ENCODE results near the gene FOXP1.

FOXP1 gene

GRCh38 chr3:71559578-71560162 lies 23.9 kb downstream of the FOXP1 start:
- TF ChIP-seq SIN3A (IDR thresholded peaks at IDR 0.05; ENCODE audit: borderline replicate concordance, insufficient read depth, low read length) (no peak), REST (IDR thresholded peaks at IDR 0.05; ENCODE audit: insufficient read depth in 1 of 2, low read depth in 2 of 2, low read length in 2 of 2) (no peak), TAF1 (IDR thresholded peaks at IDR 0.05; ENCODE audit: borderline replicate concordance, insufficient read depth, low read length) (no peak), FOXP2 (optimal IDR thresholded peaks at IDR 0.05; ENCODE audit: borderline replicate concordance, extremely low read depth, extremely low read length, insufficient read depth) (no peak), POLR2AphosphoS5 (IDR thresholded peaks at IDR 0.05; ENCODE audit: low read depth, low read length) (no peak)

GRCh38 chr3:71559021-71559420 lies 24.5 kb downstream of the FOXP1 start:
- TF ChIP-seq TAF1 (IDR thresholded peaks at IDR 0.05; ENCODE audit: borderline replicate concordance, insufficient read depth, low read length) (no peak), REST (IDR thresholded peaks at IDR 0.05; ENCODE audit: insufficient read depth in 1 of 2, low read depth in 2 of 2, low read length in 2 of 2) (no peak), POLR2AphosphoS5 (IDR thresholded peaks at IDR 0.05; ENCODE audit: low read depth, low read length) (no peak), FOXP2 (optimal IDR thresholded peaks at IDR 0.05; ENCODE audit: borderline replicate concordance, extremely low read depth, extremely low read length, insufficient read depth) (no peak), SIN3A (IDR thresholded peaks at IDR 0.05; ENCODE audit: borderline replicate concordance, insufficient read depth, low read length) (no peak)

DNA sequence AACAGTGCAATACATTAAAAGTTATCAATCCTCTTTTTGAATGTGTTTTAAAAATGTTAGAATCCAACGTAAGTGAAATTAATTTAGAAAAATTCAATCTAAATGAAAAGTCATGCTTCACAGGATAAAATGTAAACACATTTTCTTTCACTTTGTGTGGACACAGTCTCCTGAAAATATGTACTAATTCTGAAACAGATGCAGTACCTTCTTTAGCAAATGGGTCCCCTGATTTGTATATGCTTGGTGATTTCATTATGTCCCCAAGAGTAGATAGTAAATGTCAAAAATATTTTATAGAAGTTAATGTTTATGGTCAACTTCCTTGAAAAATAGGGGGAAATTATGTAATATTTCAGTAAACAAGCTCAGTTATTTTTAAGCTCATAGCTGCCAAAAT lies 28.9 kb downstream of the FOXP1 start:
- no peak for TF ChIP-seq REST (IDR thresholded peaks at IDR 0.05; ENCODE audit: insufficient read depth in 1 of 2, low read depth in 2 of 2, low read length in 2 of 2)
- no peak for TF ChIP-seq TAF1 (IDR thresholded peaks at IDR 0.05; ENCODE audit: borderline replicate concordance, insufficient read depth, low read length)
- TF ChIP-seq POLR2AphosphoS5 (IDR thresholded peaks at IDR 0.05; ENCODE audit: low read depth, low read length), result no peak

DNA sequence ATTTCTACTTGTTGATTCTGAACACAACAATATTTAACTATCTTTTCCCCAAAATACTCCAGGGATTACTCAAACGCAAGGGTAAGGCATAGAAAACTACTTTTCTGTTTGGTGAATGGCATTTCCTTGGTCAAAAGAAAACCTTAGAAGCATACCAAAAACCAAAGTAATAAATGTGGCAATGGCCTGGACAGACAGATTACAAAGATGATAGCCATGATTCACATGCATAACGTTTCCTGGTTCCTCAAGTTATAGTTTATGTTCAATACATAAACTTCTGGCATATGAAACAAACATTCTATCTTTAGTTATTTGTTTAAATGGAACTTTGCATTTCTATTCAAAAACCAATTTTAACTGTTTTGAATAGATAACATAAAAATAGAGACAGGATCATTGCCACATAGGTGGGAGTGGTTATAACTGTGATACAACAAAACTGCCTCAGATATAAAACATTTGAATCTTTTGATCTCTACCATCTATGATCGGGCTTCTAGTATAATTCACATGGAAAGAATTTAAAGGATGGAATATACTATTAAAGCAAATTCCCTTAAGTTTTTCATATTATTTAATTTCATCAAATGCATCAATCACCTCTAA lies 32.1 kb downstream of the FOXP1 start:
- no peak for TF ChIP-seq FOXP2 (optimal IDR thresholded peaks at IDR 0.05; ENCODE audit: borderline replicate concordance, extremely low read depth, extremely low read length, insufficient read depth)
- TF ChIP-seq TAF1 (IDR thresholded peaks at IDR 0.05; ENCODE audit: borderline replicate concordance, insufficient read depth, low read length), result no peak
- no peak for TF ChIP-seq REST (IDR thresholded peaks at IDR 0.05; ENCODE audit: insufficient read depth in 1 of 2, low read depth in 2 of 2, low read length in 2 of 2)
- no peak for TF ChIP-seq SIN3A (IDR thresholded peaks at IDR 0.05; ENCODE audit: borderline replicate concordance, insufficient read depth, low read length)
- no peak for TF ChIP-seq POLR2AphosphoS5 (IDR thresholded peaks at IDR 0.05; ENCODE audit: low read depth, low read length)
